Measurements from ENCODE around the gene EIF6. TPM values are rescaled to one million over a fixed set of nuclear protein-coding genes. Genes with fewer than 3 reads are reported as not detected.

The EIF6 gene
- total RNA-seq, 1 donor from 2014 or later, result 85.2 TPM

DNA sequence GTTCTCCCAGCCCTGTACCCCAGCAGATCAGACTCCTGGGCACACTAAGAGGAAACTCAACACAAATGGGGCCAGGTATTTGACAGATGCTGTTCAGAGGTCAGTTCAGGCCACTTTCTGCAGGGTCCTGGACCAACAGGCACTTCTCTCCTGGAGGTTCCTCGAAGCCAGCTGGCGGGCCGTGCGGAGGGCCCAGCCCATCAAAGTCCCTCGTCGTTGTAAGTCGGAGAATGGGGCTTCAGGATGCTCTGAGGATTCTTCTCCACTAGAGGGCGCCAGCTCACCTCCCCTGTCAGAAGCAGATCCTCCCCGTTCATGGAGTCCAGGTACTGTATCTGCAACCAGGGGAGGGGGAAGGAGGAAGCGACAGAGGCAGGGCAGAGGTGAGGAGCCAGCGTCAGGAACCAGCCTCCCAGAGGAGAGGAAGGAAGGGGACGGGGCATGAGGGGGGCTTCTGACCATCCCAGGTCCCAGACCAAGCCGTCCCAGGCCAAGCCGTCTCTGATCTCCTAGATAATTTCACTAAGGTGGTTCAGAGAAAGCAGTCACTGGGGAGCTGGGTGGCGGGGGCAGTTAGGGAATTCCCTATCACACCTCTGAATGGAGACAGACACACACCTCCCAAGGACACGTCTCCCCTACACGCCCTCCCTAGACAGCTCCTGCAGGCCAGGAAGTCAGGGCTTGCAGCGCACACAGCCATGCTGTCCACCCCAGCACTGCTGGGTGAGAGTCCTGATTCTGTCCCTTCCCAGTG lies 19.3 kb upstream of the EIF6 start:
- peaks cover 11% of the 10 kb centered on the region for H3K4me1 Mint-ChIP-seq (ENCODE audit: low read depth, unreplicated experiment)
- no peaks in the 10 kb centered on the region for H3K36me3 Mint-ChIP-seq (ENCODE audit: unreplicated experiment)
- peaks cover 3% of the 10 kb centered on the region for H3K9me3 Mint-ChIP-seq (ENCODE audit: unreplicated experiment)
- peak; percentile 83 for DNase-seq
- no peak overlapping the region for H3K4me3 Mint-ChIP-seq (ENCODE audit: unreplicated experiment)
- H3K27me3 Mint-ChIP-seq (ENCODE audit: unreplicated experiment), result peaks cover 9% of the 10 kb centered on the region
- TF ChIP-seq, protein P1, sequence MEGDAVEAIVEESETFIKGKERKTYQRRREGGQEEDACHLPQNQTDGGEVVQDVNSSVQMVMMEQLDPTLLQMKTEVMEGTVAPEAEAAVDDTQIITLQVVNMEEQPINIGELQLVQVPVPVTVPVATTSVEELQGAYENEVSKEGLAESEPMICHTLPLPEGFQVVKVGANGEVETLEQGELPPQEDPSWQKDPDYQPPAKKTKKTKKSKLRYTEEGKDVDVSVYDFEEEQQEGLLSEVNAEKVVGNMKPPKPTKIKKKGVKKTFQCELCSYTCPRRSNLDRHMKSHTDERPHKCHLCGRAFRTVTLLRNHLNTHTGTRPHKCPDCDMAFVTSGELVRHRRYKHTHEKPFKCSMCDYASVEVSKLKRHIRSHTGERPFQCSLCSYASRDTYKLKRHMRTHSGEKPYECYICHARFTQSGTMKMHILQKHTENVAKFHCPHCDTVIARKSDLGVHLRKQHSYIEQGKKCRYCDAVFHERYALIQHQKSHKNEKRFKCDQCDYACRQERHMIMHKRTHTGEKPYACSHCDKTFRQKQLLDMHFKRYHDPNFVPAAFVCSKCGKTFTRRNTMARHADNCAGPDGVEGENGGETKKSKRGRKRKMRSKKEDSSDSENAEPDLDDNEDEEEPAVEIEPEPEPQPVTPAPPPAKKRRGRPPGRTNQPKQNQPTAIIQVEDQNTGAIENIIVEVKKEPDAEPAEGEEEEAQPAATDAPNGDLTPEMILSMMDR (IDR thresholded peaks at IDR 0.05; ENCODE audit: partially characterized antibody, unreplicated experiment), result peak; percentile 90
- H3K27ac Mint-ChIP-seq (ENCODE audit: unreplicated experiment), result no peak overlapping the region

DNA sequence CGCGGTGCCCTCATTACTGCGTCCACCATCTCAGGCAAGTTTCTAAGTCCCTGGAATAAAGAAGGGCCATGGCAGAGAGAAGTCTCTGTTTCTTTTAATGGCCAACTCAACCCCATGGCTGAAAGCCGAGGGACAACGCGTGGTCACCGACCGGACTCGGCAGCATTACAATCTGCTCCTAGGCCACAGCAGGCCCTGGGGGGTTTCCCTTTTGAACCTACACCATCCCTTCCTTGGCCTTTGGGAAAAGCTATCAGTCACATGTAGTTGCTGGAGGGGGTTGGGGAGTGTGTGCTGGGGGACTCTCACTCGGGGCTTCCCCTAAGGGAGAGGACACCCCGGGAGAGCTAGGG lies 18.8 kb upstream of the EIF6 start:
- H3K4me1 Mint-ChIP-seq (ENCODE audit: low read depth, unreplicated experiment), result peaks cover 15% of the 10 kb centered on the region
- TF ChIP-seq, protein P1 (IDR thresholded peaks at IDR 0.05; ENCODE audit: partially characterized antibody, unreplicated experiment), result no peak
- H3K9me3 Mint-ChIP-seq (ENCODE audit: unreplicated experiment), result peaks cover 3% of the 10 kb centered on the region
- H3K36me3 Mint-ChIP-seq (ENCODE audit: unreplicated experiment), result no peaks in the 10 kb centered on the region
- H3K27me3 Mint-ChIP-seq (ENCODE audit: unreplicated experiment), result peaks cover 14% of the 10 kb centered on the region
- no peak overlapping the region for H3K27ac Mint-ChIP-seq (ENCODE audit: unreplicated experiment)
- no peak overlapping the region for H3K4me3 Mint-ChIP-seq (ENCODE audit: unreplicated experiment)
- no peak for DNase-seq

DNA sequence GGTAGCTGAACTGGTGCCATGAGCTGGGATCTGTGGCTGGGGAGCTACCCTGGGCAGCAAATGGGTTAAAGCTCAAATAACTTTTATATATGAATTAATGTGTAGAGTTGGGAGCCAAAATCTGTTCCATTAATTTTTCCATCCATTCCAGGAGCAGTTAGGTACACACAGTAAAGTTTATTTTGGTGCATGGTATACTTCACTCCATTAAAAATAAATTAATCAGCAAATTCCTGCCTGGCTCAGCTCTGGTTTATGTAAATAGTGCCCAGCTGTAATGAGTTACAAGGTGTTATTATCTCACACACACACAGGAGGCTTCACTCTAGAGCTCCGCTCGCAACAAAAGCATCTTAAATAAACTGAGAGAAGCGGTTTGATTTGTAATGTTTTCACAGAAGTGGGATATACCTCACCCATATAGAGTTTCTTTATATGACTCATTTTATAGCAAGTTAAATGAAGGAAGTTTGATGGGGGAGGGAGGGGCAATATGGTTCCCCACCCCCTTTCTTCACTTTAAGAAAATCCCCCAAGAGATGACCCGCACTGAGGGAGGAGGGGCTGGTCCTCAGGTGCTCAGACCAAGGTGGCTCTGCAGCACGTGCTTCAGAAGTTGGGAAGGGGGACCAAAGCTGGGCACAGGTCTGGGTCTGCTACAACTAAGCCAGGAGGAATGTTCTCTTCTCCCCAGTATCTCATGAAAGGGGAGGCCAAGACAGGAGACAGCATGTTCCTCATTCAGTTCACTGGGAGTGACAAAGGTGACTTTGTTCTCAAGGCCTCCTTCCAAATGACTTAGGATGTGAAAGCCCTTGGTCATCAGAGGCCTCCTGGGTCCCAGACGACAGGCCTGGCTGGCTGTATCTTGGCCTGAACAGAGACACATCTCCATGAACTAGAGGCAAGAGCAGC lies 18.1 kb upstream of the EIF6 start:
- Mint-ChIP-seq H3K4me1 (ENCODE audit: low read depth, unreplicated experiment) (peaks cover 15% of the 10 kb centered on the region), H3K9me3 (ENCODE audit: unreplicated experiment) (peaks cover 3% of the 10 kb centered on the region), H3K27me3 (ENCODE audit: unreplicated experiment) (peaks cover 14% of the 10 kb centered on the region), H3K27ac (ENCODE audit: unreplicated experiment) (no peak overlapping the region), H3K4me3 (ENCODE audit: unreplicated experiment) (no peak overlapping the region), H3K36me3 (ENCODE audit: unreplicated experiment) (no peaks in the 10 kb centered on the region)
- DNase-seq, result no peak
- TF ChIP-seq, protein P1 (IDR thresholded peaks at IDR 0.05; ENCODE audit: partially characterized antibody, unreplicated experiment), result no peak

DNA sequence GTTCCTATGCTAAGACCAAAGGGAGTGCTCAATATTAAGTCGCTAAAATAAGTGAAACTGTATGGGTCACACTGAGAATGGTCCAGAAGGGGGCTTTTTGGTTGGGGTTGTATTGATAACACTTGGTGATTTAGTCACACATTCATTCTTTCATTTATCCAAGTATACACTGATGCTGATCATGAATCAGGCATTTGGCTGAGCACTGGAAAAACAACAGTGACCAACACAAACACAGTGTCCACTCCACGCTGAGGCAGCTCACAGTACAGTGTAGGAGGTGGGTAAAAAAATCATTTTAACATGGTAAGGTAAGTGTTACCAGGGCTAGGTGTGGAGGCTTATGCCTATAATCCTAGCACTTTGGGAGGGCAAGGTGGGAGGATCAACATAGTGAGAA lies 16.9 kb upstream of the EIF6 start:
- Mint-ChIP-seq H3K27me3 (ENCODE audit: unreplicated experiment) (peaks cover 14% of the 10 kb centered on the region), H3K36me3 (ENCODE audit: unreplicated experiment) (no peaks in the 10 kb centered on the region), H3K9me3 (ENCODE audit: unreplicated experiment) (peaks cover 3% of the 10 kb centered on the region), H3K4me3 (ENCODE audit: unreplicated experiment) (no peak overlapping the region), H3K4me1 (ENCODE audit: low read depth, unreplicated experiment) (peaks cover 15% of the 10 kb centered on the region), H3K27ac (ENCODE audit: unreplicated experiment) (no peak overlapping the region)
- TF ChIP-seq, protein P1 (IDR thresholded peaks at IDR 0.05; ENCODE audit: partially characterized antibody, unreplicated experiment), result no peak
- no peak for DNase-seq
